Renal cortical epithelial cell (primary cell): ENCODE measurements around the gene RTP5. TPM values are rescaled to one million over a fixed set of nuclear protein-coding genes. Genes with fewer than 3 reads are reported as not detected.
A peak's percentile ranks its signal among the peaks of the same experiment; 100 is the strongest.

ENCODE experiments used
- DNase-seq: peaks from one replicate; pipeline ENCODE4 v3.0.0-alpha.2; 2011; ENCODE audit warnings: low read depth
- total RNA-seq: library from RNA; depleted of rRNA; stranded (reverse); fragments of >200 nt; gene quantifications from 2 replicates; pipeline ENCODE4 v1.2.3, GENCODE V29; 2014

RTP5 gene
- total RNA-seq, 1 donor from 2014 or later = not detected

DNA sequence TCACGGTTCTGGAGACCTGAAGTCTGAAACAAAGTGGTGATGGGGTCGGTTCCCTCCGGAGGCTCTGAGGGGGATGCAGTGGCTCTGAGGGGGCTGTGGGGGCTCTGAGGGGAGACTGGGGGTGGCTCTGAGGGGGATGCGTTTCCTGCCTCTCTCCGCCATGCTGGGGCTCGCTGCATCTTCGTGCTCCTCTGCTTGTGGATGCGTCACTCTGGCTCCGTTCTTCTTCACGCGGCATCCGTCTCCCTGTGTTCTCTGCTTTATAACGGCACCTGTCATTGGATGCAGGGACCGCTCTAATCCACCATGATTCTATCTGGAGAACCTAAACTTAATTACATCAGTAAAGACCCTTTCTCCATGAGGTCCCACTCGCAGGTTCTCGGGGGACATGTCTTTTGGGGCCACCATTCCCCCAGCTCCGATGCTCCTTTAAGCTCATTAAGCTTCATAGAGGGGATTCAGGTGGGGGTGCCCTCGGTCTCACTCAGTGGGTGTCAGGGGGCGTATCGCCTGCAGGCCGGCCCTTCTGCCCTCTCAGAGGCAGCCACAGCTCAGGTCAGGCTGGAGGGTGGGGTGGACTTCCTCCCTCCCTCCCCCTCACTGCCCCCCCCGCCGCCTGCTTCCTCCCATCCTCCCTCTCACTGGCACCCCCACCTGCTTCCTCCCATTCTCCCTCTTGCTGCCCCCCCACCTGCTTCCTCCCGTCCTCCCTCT lies 18.4 kb downstream of the RTP5 start:
- DNase-seq = no peak

DNA sequence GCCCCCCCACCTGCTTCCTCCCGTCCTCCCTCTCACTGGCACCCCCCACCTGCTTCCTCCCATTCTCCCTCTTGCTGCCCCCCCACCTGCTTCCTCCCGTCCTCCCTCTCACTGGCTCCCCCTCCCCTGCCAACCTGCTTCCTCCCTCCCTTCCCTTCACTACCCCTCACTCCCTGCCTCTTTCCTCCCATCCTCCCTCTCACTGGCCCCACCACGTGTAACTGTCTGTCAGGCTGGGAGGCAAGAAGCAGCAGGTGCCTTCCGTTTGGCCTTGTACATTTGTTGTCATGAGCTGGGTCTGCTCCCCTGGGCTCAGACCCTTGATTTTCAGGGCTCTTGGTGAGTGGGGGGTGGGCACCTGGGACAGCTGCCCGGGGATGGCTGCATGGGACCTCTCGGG lies 19.1 kb downstream of the RTP5 start:
- DNase-seq = no peak

- DNase-seq = no peak
Measured at GRCh38 chr2:241890524-241891235, 21.2 kb downstream of the RTP5 start.

GRCh38 chr2:241891315-241891987 lies 21.9 kb downstream of the RTP5 start:
- DNase-seq = no peak

DNA sequence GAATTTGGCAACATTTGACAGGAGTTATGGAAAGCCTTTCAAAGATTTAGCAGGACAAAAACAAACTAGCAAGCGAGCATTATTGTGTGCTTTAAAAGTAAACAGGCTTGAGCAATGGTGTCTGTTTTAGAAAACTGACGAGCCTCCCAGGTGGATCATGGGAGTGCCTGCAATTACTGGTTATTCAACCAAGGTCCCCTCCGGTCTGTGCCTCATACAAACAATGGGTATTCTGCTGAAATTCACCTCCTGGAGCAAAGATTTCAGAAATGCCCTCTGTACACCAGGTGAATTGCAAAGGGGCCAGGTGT lies 22.4 kb downstream of the RTP5 start:
- DNase-seq = no peak

DNA sequence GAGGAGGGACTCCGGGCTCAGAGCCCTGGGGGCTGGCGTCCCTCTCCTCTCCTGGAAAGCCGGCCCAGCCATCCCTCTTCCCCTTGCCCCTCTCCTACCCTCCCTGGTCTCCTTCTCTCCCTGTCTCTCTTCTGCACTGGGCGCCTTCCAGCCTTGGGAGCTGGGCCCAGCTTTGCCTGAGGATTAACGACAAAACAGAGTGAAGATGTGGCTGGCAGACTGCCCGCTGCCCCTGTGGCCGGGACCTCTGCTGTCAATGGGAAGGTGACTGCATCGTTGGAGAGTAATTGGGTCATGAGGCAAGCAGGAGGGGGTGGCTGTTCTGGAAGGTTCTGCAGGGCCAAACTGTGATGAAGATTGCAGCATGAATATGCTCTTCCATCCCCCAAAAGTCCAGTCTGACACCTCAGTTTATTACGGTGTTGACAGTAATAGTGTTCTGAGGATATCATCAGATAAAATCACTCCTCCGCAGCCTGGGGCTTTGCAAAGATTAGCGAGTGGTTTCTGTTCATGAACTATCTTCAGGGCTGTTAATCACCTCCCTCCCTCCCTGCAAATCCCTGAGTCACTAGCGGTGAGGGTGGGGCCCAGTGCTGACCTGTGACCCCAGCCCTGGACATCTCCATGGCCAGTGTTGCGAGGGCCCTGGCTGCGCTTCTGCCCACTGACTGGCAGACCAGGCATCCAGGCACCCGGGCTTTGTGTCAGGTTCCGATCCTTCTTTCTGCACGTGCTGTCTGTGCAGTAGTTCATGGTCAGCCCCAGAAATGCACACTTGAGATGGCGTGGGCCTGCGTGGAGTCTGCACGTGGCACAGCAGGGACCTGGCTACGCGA lies 23.0 kb downstream of the RTP5 start:
- DNase-seq = no peak

GRCh38 chr2:241893265-241893664 lies 23.7 kb downstream of the RTP5 start:
- no peak for DNase-seq

DNA sequence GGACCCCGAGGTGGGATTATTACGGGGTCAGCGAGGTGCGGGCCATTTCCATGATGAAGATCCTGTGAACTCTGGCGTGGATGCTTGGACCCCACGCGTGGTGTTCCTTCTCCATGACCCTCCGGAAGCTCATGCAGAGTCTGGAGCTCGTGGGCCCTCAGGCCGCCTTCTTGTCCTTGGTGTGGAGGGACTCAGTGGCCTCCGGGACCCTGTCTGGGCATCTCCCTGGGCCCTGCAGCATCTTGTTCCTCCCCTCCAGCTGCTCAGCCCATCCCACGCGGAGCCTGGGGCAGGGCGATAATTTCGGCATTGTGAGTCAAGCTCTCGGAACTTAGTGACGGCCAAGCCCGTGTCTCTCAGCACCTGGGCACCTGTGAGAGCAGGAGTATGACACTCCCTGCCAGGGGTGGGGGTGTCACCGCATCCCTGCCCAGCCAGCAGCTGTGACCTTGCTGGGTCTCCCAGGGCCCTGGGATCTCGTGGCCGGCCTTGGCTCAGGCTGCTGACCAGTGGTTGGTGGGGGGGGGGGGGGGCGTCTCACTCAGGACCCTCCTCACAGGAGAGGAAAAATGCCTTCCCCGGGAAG lies 24.6 kb downstream of the RTP5 start:
- DNase-seq = no peak

DNA sequence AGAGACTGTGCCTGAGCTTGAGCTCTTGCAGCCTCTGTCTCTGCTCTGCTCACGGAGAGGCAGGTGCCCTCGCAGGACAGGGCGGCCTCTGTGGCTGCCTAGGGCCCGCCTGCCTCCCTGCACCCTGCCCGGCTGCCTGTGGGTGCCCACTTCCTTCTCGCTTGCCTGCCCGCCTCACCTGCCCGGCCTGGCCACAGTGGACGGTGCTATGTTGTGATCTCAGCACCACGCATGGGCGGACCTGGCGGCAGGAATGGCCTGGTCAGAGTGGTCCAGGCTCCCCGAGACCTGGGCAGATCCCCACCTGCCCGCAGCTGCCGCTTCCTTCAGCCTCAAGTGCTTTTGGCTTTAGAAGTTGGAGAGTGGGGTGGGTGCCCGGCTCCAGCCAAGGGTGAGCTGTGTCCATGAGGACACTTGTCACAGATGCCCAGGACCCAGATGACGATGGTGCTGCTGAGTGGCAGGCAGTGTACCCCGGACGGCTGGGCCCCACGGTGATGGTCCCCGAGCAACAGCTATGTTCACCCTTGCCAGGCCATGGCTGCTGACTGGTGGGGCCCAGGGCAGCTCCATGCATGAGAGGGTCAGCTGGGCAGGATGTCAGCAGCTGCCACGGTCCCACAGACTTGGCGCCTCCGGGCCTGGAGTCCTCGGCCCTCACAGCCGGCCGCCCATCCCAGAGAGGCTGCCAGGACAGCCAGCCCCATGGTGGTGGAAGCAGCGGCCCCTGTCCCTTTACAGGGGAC lies 25.3 kb downstream of the RTP5 start:
- DNase-seq = no peak

DNA sequence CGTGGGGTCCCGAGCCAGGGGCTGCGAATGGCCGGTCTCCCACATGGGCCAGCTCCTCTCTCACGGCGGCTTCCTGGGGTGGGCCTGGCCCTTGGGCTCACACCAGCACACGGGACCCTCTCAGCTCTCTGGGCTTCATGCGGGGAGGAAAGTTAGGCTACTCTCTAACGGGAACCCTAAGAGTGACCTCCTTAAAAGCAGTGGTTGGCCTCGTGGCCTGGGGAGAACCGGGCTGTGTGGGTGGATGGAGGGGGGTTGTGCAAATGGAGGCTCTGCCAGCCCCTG lies 25.8 kb downstream of the RTP5 start:
- DNase-seq = no peak

DNA sequence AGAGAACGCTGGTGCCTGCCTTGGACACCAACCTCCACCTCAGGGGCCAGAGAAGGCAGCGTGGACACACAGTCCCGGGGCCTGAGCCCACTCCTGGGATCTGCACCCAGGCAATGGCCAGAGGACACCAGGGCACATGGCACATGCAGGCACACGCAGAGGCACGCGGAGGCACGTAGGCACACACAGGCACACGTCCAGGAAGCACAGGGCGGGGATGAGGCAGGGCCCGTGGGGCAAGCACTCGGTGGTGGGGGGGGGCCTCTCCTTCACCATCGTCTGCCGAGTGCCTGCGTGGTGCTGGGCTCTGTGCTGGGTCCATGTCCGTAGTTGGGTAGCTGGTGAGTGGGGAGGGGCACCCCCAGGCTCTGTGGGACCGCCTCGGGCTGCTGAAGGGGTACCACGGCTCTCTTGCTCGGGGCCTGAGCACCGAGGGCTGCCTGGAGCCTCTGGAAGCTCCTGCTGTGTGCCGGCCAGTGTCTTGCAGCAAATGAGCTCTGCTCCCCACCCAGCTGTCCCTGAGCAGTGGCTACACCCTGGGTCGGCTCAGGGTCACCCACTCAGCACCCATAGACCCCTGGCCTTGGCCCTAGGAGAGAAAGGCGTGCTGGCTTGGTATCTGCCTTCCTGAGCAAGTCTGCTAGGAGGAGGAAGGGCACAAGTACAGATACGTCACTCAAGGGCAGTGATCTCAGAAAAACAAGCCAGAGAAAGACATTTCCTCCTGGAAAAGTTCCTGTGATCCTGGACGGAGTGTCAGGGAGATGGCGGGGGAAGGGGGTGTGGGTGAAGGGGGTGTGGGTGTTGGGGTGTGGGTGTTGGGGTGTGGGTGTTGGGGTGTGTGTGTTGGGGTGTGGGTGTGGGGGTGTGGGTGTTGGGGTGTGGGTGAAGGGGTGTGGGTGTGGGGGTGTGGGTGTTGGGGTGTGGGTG lies 26.4 kb downstream of the RTP5 start:
- DNase-seq = peak; percentile 36

DNA sequence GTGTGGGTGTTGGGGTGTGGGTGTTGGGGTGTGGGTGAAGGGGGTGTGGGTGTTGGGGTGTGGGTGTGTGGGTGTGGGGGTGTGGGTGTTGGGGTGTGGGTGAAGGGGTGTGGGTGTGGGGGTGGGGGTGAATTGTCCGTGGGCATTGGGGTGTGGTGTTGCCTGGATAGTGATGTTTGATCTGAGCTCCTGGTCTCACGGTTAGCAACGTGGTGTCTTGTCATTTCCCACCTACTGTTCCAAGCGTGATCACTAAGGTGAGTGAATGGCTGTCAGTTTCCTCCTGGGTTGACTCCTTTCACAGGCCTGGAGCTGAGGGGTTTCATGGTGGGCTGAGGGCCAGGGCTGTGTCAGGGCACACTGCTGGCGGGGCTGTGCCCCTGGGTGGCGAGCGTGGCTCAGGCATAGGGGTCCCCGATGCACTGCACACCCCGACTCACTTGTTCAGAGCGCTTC lies 27.2 kb downstream of the RTP5 start:
- DNase-seq = no peak

- DNase-seq = no peak
Measured at GRCh38 chr2:241897231-241897916, 27.8 kb downstream of the RTP5 start.

- no peak for DNase-seq
Measured at GRCh38 chr2:241898463-241899270, 29.1 kb downstream of the RTP5 start.

- DNase-seq = no peak
Measured at GRCh38 chr2:241900251-241901017, 30.9 kb downstream of the RTP5 start.

DNA sequence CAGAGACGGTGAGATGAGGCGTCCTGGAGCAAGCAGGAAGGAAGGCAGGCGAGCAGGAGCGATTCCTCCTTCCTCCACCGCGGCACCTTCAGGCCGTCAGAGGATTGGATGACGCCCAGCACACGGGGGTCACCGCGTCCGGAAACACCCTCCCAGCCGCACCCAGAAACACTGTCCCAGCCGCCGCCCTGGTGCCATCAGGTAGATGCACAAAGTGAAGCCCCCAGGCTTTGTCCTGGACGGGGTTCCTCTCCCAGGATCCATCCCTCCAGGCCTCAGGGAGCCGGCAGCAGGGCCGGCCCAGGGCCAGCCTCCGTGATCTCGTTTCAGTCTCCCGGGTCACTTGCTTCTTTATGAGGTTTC lies 31.5 kb downstream of the RTP5 start:
- no peak for DNase-seq

DNA sequence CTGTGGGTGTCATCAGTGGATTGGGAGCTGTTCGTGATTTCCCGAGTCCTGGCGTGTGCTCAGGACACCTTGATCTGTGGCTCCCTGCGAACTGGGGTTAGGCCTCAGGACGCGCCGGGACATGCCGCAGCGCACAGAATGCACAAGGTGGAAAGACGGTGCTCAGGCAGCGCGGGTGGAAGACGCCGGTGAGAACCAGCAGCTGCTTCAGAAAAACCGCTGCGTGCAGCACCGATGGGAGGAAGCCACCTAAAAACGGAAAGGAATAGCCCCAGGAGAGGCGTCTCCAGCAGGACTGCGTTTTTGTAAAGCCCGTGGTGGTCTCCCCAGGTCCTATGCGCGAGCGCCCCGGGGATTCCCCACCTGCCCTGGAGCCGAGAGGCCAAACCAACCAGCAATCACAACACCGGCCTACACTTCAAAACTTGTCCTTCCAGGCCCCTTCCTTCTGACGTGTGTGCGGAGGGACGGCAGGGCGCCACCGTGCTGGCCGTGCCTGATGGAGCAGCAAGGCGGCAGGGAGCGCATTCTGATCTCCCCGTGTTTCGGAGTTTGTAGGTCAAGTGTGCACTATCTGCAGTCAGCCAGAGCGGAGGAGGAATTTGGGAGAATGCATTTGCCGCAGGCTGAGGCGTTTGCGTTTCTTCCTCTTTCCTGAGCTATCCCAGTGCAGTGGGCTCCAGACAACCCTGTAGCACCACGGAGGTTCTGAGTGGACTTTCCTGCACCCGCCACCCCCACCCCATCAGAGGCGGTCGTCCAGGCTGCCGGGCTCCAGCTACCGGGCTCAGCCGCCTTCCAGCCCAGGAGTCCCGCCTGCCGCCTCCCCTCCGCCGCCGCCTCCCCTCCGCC lies 32.2 kb downstream of the RTP5 start:
- no peak for DNase-seq
